IMR-90 (cell line): Measurements from ENCODE around the gene MMP25. TPM values are rescaled to one million over a fixed set of nuclear protein-coding genes. Genes with fewer than 3 reads are reported as not detected.

Experiments
- ATAC-seq: fragments of 200-7000 bp; cut with Tn5 transposase; 2 replicates; pipeline ENCODE4 v1.9.1; 2020; ENCODE audit warnings: low read depth, mild to moderate bottlenecking, moderate library complexity
- BruUV-seq: library from RNA; stranded (reverse); fragments of 400-500 nt; replicated peaks from 2 replicates; lab custom pipeline; 2021; lab: Mats Ljungman, UMichigan
- CTCF ChIA-PET: fragments of 300-600 bp; formaldehyde crosslinking; extraction: SDS; loops from one replicate; lab custom pipeline; 2021; ENCODE audit warnings: antibody characterized with exemption; lab: Yijun Ruan, JAX
- POLR2A ChIA-PET: fragments of 300-600 bp; sonication (Branson Sonifier 250); formaldehyde crosslinking; loops from one replicate; lab custom pipeline; 2022; ENCODE audit warnings: antibody characterized with exemption; ENCODE audit not compliant: unreplicated experiment; lab: Charles Lee
- DNase-seq: peaks from one replicate; pipeline ENCODE4 v3.0.0; 2013
- H2AFZ ChIP-seq: replicated peaks from 2 replicates; pipeline ENCODE3; 2013; ENCODE audit warnings: low read length, mild to moderate bottlenecking; ENCODE audit not compliant: poor library complexity
- H2AK5ac ChIP-seq: 2 replicates; pipeline ENCODE4 v1.6.1; 2013; ENCODE audit warnings: low read depth, low read length, inconsistent platforms
- H2AK9ac ChIP-seq: replicated peaks from 2 replicates; pipeline ENCODE3; 2013; ENCODE audit warnings: mild to moderate bottlenecking, low read depth, low read length, moderate library complexity; ENCODE audit not compliant: poor library complexity
- H2BK120ac ChIP-seq: 2 replicates; pipeline ENCODE4 v1.6.1; 2013; ENCODE audit warnings: low read depth, low read length, inconsistent platforms
- H2BK15ac ChIP-seq: 3 replicates; pipeline ENCODE4 v1.6.1; 2013; ENCODE audit warnings: low read depth, low read length, inconsistent platforms
- H2BK20ac ChIP-seq: 2 replicates; pipeline ENCODE4 v1.6.1; 2013; ENCODE audit warnings: low read depth, mild to moderate bottlenecking, inconsistent platforms, low read length, moderate library complexity
- H2BK5ac ChIP-seq: 2 replicates; pipeline ENCODE4 v1.6.1; 2013; ENCODE audit warnings: mild to moderate bottlenecking, low read depth, low read length, inconsistent platforms; ENCODE audit not compliant: poor library complexity, severe bottlenecking
- H3K14ac ChIP-seq: replicated peaks from 2 replicates; pipeline ENCODE4 v1.6.1; 2013; ENCODE audit warnings: low read depth, low read length, inconsistent platforms
- H3K18ac ChIP-seq: 2 replicates; pipeline ENCODE4 v1.6.1; 2013; ENCODE audit warnings: low read depth, low read length, control low read depth
- H3K23ac ChIP-seq: 2 replicates; pipeline ENCODE4 v1.6.1; 2013; ENCODE audit warnings: low read depth, low read length, inconsistent platforms
- H3K27ac ChIP-seq: 2 replicates; pipeline ENCODE4 v1.5.1; 2013; ENCODE audit warnings: mild to moderate bottlenecking, control low read depth, low read length; ENCODE audit not compliant: insufficient read depth
- H3K27me3 ChIP-seq: 2 replicates; pipeline ENCODE4 v1.6.1; 2013; ENCODE audit warnings: low read length; ENCODE audit not compliant: control insufficient read depth, insufficient read depth
- H3K36me3 ChIP-seq: 2 replicates; pipeline ENCODE4 v1.6.1; 2013; ENCODE audit warnings: low read length, mixed read lengths; ENCODE audit not compliant: control insufficient read depth, insufficient read depth
- H3K4ac ChIP-seq: 2 replicates; pipeline ENCODE4 v1.6.1; 2013; ENCODE audit warnings: low read depth, low read length, inconsistent platforms
- H3K4me1 ChIP-seq: 2 replicates; pipeline ENCODE4 v1.6.1; 2013; ENCODE audit warnings: low read length, mixed read lengths; ENCODE audit not compliant: control insufficient read depth, insufficient read depth
- H3K4me2 ChIP-seq: 2 replicates; pipeline ENCODE4 v1.6.1; 2013; ENCODE audit warnings: low read depth, mild to moderate bottlenecking, control low read depth, low read length, moderate library complexity
- H3K4me3 ChIP-seq: 2 replicates; pipeline ENCODE4 v1.5.1; 2013; ENCODE audit warnings: low read depth, mild to moderate bottlenecking, control low read depth, low read length, moderate library complexity; ENCODE audit not compliant: insufficient read depth
- H3K56ac ChIP-seq: 2 replicates; pipeline ENCODE4 v1.6.1; 2013; ENCODE audit warnings: low read length, inconsistent platforms; ENCODE audit not compliant: insufficient read depth; ENCODE audit errors: extremely low read depth
- H3K79me1 ChIP-seq, 2 experiments: 2 replicates each; pipeline ENCODE4 v1.6.1; 2013; ENCODE audit warnings: low read length in 2 of 2, inconsistent platforms in 1 of 2, low read depth in 1 of 2
- H3K9ac ChIP-seq: 2 replicates; pipeline ENCODE4 v1.6.1; 2013; ENCODE audit warnings: low read depth, low read length, control low read depth
- H3K9me1 ChIP-seq: 2 replicates; pipeline ENCODE4 v1.6.1; 2013; ENCODE audit warnings: low read length, inconsistent platforms; ENCODE audit not compliant: insufficient read depth
- H3K9me3 ChIP-seq: 2 replicates; pipeline ENCODE4 v1.6.1; 2013; ENCODE audit warnings: low read length; ENCODE audit not compliant: control insufficient read depth, insufficient read depth
- H4K20me1 ChIP-seq: 2 replicates; pipeline ENCODE4 v1.6.1; 2013; ENCODE audit warnings: low read length, inconsistent platforms; ENCODE audit not compliant: insufficient read depth
- H4K5ac ChIP-seq: 2 replicates; pipeline ENCODE4 v1.6.1; 2013; ENCODE audit warnings: mild to moderate bottlenecking, low read depth, low read length, control low read depth
- H4K8ac ChIP-seq, 2 experiments: 2 replicates each; pipeline ENCODE4 v1.6.1; 2013; ENCODE audit warnings: low read depth in 2 of 2, low read length in 2 of 2, control low read depth in 1 of 2, inconsistent platforms in 1 of 2
- H4K91ac ChIP-seq: 2 replicates; pipeline ENCODE4 v1.6.1; 2013; ENCODE audit warnings: low read depth, low read length, inconsistent platforms; ENCODE audit not compliant: insufficient read depth
- BHLHE40 ChIP-seq: fragments of 150-350 bp; IDR thresholded peaks from 2 replicates; pipeline ENCODE4 v1.6.1; 2016; ENCODE audit warnings: mild to moderate bottlenecking, low read depth, low read length
- CEBPB ChIP-seq: IDR thresholded peaks from 2 replicates; pipeline ENCODE4 v1.6.1; 2012; ENCODE audit warnings: low read depth, low read length, improper control_type of control experiment
- CHD1 ChIP-seq: IDR thresholded peaks from 2 replicates; pipeline ENCODE4 v1.6.1; 2012; ENCODE audit warnings: low read depth, low read length, improper control_type of control experiment
- FOS ChIP-seq: fragments of 150-350 bp; IDR thresholded peaks from 2 replicates; pipeline ENCODE4 v1.6.1; 2016; ENCODE audit warnings: low read depth, low read length
- MAFK ChIP-seq: IDR thresholded peaks from 2 replicates; pipeline ENCODE4 v1.6.1; 2012; ENCODE audit warnings: low read depth, low read length, improper control_type of control experiment
- MXI1 ChIP-seq: IDR thresholded peaks from 2 replicates; pipeline ENCODE4 v1.6.1; 2012; ENCODE audit warnings: low read depth, mild to moderate bottlenecking, low read length, moderate library complexity, borderline replicate concordance
- NFE2L2 ChIP-seq: fragments of 150-350 bp; IDR thresholded peaks from 2 replicates; pipeline ENCODE4 v1.6.1; 2016; ENCODE audit warnings: low read depth, mild to moderate bottlenecking, low read length
- POLR2A ChIP-seq: IDR thresholded peaks from 2 replicates; pipeline ENCODE4 v1.6.1; 2012; ENCODE audit warnings: mild to moderate bottlenecking, low read depth, low read length
- RAD21 ChIP-seq: IDR thresholded peaks from 2 replicates; pipeline ENCODE4 v1.6.1; 2012; ENCODE audit warnings: low read length, improper control_type of control experiment
- RCOR1 ChIP-seq: IDR thresholded peaks from 2 replicates; pipeline ENCODE4 v1.6.1; 2012; ENCODE audit warnings: mild to moderate bottlenecking, low read length, improper control_type of control experiment; ENCODE audit not compliant: insufficient replicate concordance
- SMC3 ChIP-seq: fragments of 150-350 bp; IDR thresholded peaks from 2 replicates; pipeline ENCODE4 v1.6.1; 2016; ENCODE audit warnings: low read depth, mild to moderate bottlenecking, antibody characterized with exemption, low read length, moderate library complexity
- WGBS, 2 experiments: methylation state at CpG; one replicate each; pipeline versions ENCODE4 v1.1.5 to v1.1.7; 2013; ENCODE audit warnings: missing lambda C conversion rate in 2 of 2; ENCODE audit not compliant: insufficient read length in 1 of 2; ENCODE audit errors: extremely low coverage in 2 of 2; 5-methylcytosine and 5-hydroxymethylcytosine counted together
- dilution Hi-C: fragments of 300-500 bp; cut with HindIII; formaldehyde crosslinking; loops from one replicate; pipeline ENCODE4 v1.14.3; 2018; ENCODE audit warnings: low sequenced_read_pairs; ENCODE audit not compliant: unreplicated experiment
- in situ Hi-C: fragments of 300-500 bp; cut with MboI; formaldehyde crosslinking; loops from 3 replicates; pipeline ENCODE4 v1.14.3; 2019; ENCODE audit warnings: low sequenced_read_pairs, inconsistent platforms, mixed read lengths
- intact Hi-C: fragments of 100-400 bp; cut with micrococcal nuclease; formaldehyde crosslinking; loops from 2 replicates; pipeline ENCODE4 v1.10.0; 2022
- polyA plus RNA-seq, 3 experiments: library from polyadenylated mRNA; depleted of rRNA; stranded (reverse); fragments of >200 nt; gene quantifications; 2 replicates each; pipeline ENCODE4 v1.2.3, GENCODE V29; 2012; ENCODE audit warnings: low replicate concordance in 1 of 3
- total RNA-seq: library from RNA; depleted of rRNA; stranded (reverse); fragments of >200 nt; gene quantifications from 2 replicates; pipeline ENCODE4 v1.2.3, GENCODE V29; 2012
- TF ChIP-seq, protein P1 (sequence below): fragments of 150-350 bp; IDR thresholded peaks from 2 replicates; pipeline ENCODE4 v1.6.1; 2017; ENCODE audit warnings: mild to moderate bottlenecking, antibody characterized with exemption, low read length, low read depth
- TF ChIP-seq, protein P2 (sequence below): conservative IDR thresholded peaks from 2 replicates; pipeline ENCODE4 v1.5.1; 2012; ENCODE audit warnings: mild to moderate bottlenecking, low read depth, low read length, improper control_type of control experiment
- TF ChIP-seq, protein P3 (sequence below): fragments of 150-350 bp; IDR thresholded peaks from 2 replicates; pipeline ENCODE4 v1.6.1; 2016; ENCODE audit warnings: low read depth, mild to moderate bottlenecking, low read length, moderate library complexity, borderline replicate concordance

The MMP25 gene
- total and polyA plus RNA-seq, 2 of the 4 experiments (the other 2 are of a cell fraction) = 0.07 TPM; not detected in 1

DNA sequence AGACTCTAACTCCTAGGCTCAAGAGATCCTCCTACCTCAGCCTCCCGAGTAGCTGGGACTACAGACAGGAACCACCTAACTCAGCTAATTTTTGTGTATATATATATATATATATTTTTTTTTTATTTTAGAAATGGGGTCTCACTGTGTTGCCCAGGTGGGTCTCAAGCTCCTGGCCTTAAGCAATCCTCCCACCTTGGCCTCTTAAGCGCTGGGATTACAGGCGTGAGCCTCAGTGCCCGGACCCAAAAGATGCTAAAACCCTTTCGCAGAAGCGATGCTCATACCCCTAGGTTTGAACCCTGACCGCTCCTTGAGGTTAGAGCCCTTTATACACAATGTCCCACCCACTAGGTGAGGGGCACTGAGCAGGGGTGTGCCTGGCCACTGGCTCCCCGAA, 35.9 kb upstream of the MMP25 start:
- ChIA-PET POLR2A (interaction anchor here (0.5 to 1.0 kb wide), 2 partner anchors 9 to 125 kb away, joined by 4 to 5 read pairs; partner anchors contain the start of gene TNFRSF12A), CTCF (no interaction called here)
- Histone ChIP-seq H2AK5ac (no peak overlapping the region), H2AFZ (peak overlapping the region; percentile 58), H3K9me1 (no peaks in the 10 kb centered on the region), H3K79me1 (no peaks in the 10 kb centered on the region), H2AK9ac (no peak overlapping the region), H3K9me3 (no peaks in the 10 kb centered on the region), H4K20me1 (peaks cover 4% of the 10 kb centered on the region; the same call in 1 of the 2 replicates), H3K56ac (no peak overlapping the region), H3K4me2 (no peak overlapping the region), H4K8ac (no peak overlapping the region), H3K36me3 (no peaks in the 10 kb centered on the region), H4K5ac (no peak overlapping the region), H3K23ac (no peak overlapping the region), H3K27ac (no peak overlapping the region), H2BK5ac (no peak overlapping the region), H3K4ac (no peak overlapping the region), H3K14ac (no peak overlapping the region), H2BK15ac (no peak overlapping the region), H2BK20ac (no peak overlapping the region), H2BK120ac (no peak overlapping the region), H3K18ac (no peak overlapping the region), H4K91ac (no peak overlapping the region), H3K9ac (no peak overlapping the region), H3K27me3 (peaks cover 50% of the 10 kb centered on the region), H3K4me3 (no peak overlapping the region), H3K4me1 (peaks cover 3% of the 10 kb centered on the region; the same call in 1 of the 2 replicates)
- no TSS peak for BruUV-seq
- DNase-seq (no peak), ATAC-seq (no peak)
- dilution Hi-C loops = no loop called here
- in situ Hi-C loops = no loop called here
- TF ChIP-seq BHLHE40 (no peak), NFE2L2 (no peak), POLR2A (no peak), SMC3 (no peak), FOS (no peak), RAD21 (no peak), CHD1 (no peak), RCOR1 (no peak), MXI1 (no peak), CEBPB (no peak), MAFK (no peak)
- TF ChIP-seq, protein P1, sequence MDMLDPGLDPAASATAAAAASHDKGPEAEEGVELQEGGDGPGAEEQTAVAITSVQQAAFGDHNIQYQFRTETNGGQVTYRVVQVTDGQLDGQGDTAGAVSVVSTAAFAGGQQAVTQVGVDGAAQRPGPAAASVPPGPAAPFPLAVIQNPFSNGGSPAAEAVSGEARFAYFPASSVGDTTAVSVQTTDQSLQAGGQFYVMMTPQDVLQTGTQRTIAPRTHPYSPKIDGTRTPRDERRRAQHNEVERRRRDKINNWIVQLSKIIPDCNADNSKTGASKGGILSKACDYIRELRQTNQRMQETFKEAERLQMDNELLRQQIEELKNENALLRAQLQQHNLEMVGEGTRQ = no peak
- TF ChIP-seq, protein P2, sequence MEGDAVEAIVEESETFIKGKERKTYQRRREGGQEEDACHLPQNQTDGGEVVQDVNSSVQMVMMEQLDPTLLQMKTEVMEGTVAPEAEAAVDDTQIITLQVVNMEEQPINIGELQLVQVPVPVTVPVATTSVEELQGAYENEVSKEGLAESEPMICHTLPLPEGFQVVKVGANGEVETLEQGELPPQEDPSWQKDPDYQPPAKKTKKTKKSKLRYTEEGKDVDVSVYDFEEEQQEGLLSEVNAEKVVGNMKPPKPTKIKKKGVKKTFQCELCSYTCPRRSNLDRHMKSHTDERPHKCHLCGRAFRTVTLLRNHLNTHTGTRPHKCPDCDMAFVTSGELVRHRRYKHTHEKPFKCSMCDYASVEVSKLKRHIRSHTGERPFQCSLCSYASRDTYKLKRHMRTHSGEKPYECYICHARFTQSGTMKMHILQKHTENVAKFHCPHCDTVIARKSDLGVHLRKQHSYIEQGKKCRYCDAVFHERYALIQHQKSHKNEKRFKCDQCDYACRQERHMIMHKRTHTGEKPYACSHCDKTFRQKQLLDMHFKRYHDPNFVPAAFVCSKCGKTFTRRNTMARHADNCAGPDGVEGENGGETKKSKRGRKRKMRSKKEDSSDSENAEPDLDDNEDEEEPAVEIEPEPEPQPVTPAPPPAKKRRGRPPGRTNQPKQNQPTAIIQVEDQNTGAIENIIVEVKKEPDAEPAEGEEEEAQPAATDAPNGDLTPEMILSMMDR = no peak
- TF ChIP-seq, protein P3, sequence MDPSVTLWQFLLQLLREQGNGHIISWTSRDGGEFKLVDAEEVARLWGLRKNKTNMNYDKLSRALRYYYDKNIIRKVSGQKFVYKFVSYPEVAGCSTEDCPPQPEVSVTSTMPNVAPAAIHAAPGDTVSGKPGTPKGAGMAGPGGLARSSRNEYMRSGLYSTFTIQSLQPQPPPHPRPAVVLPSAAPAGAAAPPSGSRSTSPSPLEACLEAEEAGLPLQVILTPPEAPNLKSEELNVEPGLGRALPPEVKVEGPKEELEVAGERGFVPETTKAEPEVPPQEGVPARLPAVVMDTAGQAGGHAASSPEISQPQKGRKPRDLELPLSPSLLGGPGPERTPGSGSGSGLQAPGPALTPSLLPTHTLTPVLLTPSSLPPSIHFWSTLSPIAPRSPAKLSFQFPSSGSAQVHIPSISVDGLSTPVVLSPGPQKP = no peak
- 81% methylated on average over 3 of the region's 8 CpGs; no CpG with 5 or more reads in 1 of the 2 experiments for WGBS, 2 experiments
- intact Hi-C loops = no loop called here
